K562 (cell line): ENCODE results near the gene PAM. TPM values are rescaled to one million over a fixed set of nuclear protein-coding genes. Genes with fewer than 3 reads are reported as not detected.
"Not testable (repeated sequence)": the region's sequence is repeated elsewhere in the genome, so short reads cannot be mapped to it uniquely, and the experiment has no call there.

Experiments
- ATAC-seq: fragments of 200-7000 bp; cut with Tn5 transposase; 3 replicates; pipeline ENCODE4 v1.9.1; 2020; ENCODE audit warnings: moderate library complexity
- BruUV-seq: library from RNA; stranded (reverse); fragments of 400-500 nt; replicated peaks from 2 replicates; lab custom pipeline; 2021; lab: Mats Ljungman, UMichigan
- CTCF ChIA-PET: fragments of 300-600 bp; formaldehyde crosslinking; extraction: SDS; loops from one replicate; lab custom pipeline; 2021; ENCODE audit warnings: low intra/inter-chr PET ratio; lab: Yijun Ruan, JAX
- POLR2A ChIA-PET: fragments of 300-600, 350-650 bp; sonication (Branson Sonifier 250); formaldehyde crosslinking; extraction: SDS; loops from one replicate; lab custom pipeline; 2021; ENCODE audit warnings: antibody characterized with exemption, inconsistent platforms; lab: Yijun Ruan, JAX
- DNase-seq, 4 experiments: peaks; one replicate each; pipeline versions ENCODE4 v3.0.0 to v3.0.0-alpha.2; 2011 to 2018; ENCODE audit warnings: low spot score in 3 of 4, mixed read lengths in 3 of 4; ENCODE audit errors: extremely low read depth in 1 of 4
- FAIRE-seq: peaks from 2 replicates; lab custom pipeline; 2011; peaks lifted over from hg19 to GRCh38; lab: Jason Lieb, UNC
- H2AFZ ChIP-seq: 2 replicates; pipeline ENCODE4 v1.6.0; 2011; ENCODE audit warnings: low read depth, low read length, control low read depth, inconsistent platforms
- H3K27ac ChIP-seq: fragments of 200-600 bp; 3 replicates; pipeline ENCODE4 v1.8.0; 2011; ENCODE audit warnings: low read depth, mild to moderate bottlenecking, control low read depth, inconsistent platforms, low read length, moderate library complexity, mixed read lengths; ENCODE audit errors: extremely low read depth
- H3K27me3 ChIP-seq, 2 experiments: fragments of 300-600 bp in 1 of 2; 2 replicates in 1 of 2; 3 replicates in 1 of 2; pipeline versions ENCODE4 v1.6.0 to v1.8.0; 2011; ENCODE audit warnings: inconsistent platforms in 2 of 2, low read length in 2 of 2, mild to moderate bottlenecking in 1 of 2, mixed read lengths in 1 of 2, moderate library complexity in 1 of 2; ENCODE audit not compliant: control insufficient read depth in 2 of 2, insufficient read depth in 2 of 2
- H3K36me3 ChIP-seq: fragments of 300-600 bp; 3 replicates; pipeline ENCODE4 v1.8.0; 2011; ENCODE audit warnings: mild to moderate bottlenecking, low read length, inconsistent platforms; ENCODE audit not compliant: control insufficient read depth, insufficient read depth
- H3K4me1 ChIP-seq, 2 experiments: fragments of 200-600 bp in 1 of 2; replicated peaks in 1 of 2; 2 replicates in 1 of 2; 3 replicates in 1 of 2; pipeline versions ENCODE4 v1.5.1 to v1.8.0; 2011; ENCODE audit warnings: inconsistent platforms in 2 of 2, low read length in 2 of 2, mild to moderate bottlenecking in 1 of 2, mixed read lengths in 1 of 2, moderate library complexity in 1 of 2; ENCODE audit not compliant: control insufficient read depth in 2 of 2, insufficient read depth in 2 of 2
- H3K4me2 ChIP-seq: 2 replicates; pipeline ENCODE4 v1.6.1; 2011; ENCODE audit warnings: low read length, control low read depth, inconsistent platforms, mixed read lengths; ENCODE audit not compliant: insufficient read depth
- H3K4me3 ChIP-seq: fragments of 200-600 bp; sonication (generic), shearing (Covaris generic); 2 replicates; pipeline ENCODE4 v1.5.1; 2016; ENCODE audit warnings: control low read depth, inconsistent platforms
- H3K79me2 ChIP-seq: fragments of 200-600 bp; 3 replicates; pipeline ENCODE4 v1.8.0; 2011; ENCODE audit warnings: low read length, inconsistent platforms; ENCODE audit not compliant: control insufficient read depth, insufficient read depth
- H3K9ac ChIP-seq, 2 experiments: 2 replicates each; pipeline versions ENCODE4 v1.6.0 to v1.6.1; 2011; ENCODE audit warnings: low read depth in 2 of 2, low read length in 2 of 2, control low read depth in 1 of 2, inconsistent platforms in 1 of 2, mild to moderate bottlenecking in 1 of 2, mixed read lengths in 1 of 2; ENCODE audit not compliant: insufficient read depth in 1 of 2
- H3K9me1 ChIP-seq: one replicate; pipeline ENCODE4 v1.6.0; 2011; ENCODE audit warnings: inconsistent platforms, mild to moderate bottlenecking, low read length, moderate library complexity; ENCODE audit not compliant: control insufficient read depth, insufficient read depth
- H3K9me3 ChIP-seq: replicated peaks from 2 replicates; pipeline ENCODE4 v1.5.1; 2011; ENCODE audit warnings: low read depth, low read length, inconsistent platforms; ENCODE audit not compliant: control insufficient read depth, insufficient read depth
- H4K20me1 ChIP-seq: replicated peaks from 2 replicates; pipeline ENCODE4 v1.6.1; 2011; ENCODE audit warnings: low read length, inconsistent platforms, mixed read lengths; ENCODE audit not compliant: control insufficient read depth, insufficient read depth
- ATF1 ChIP-seq, 2 experiments: fragments of 450-650 bp in 1 of 2; IDR thresholded peaks; 2 replicates each; pipeline ENCODE4 v1.6.1; 2016; ENCODE audit warnings: missing compliant biosample characterization in 1 of 2, missing genetic modification characterization in 1 of 2
- CREB5 ChIP-seq: fragments of 250-450 bp; sonication (Bioruptor Pico); IDR thresholded peaks from 2 replicates; pipeline ENCODE4 v1.5.0; 2020; ENCODE audit warnings: mild to moderate bottlenecking
- CTCFL ChIP-seq: IDR thresholded peaks from 2 replicates; pipeline ENCODE4 v1.6.1; 2011; ENCODE audit warnings: borderline replicate concordance, low read depth, mild to moderate bottlenecking, moderate library complexity, low read length; ENCODE audit not compliant: insufficient read depth, poor library complexity, severe bottlenecking
- FOXK2 ChIP-seq, 2 experiments: fragments of 450-650 bp; IDR thresholded peaks in 1 of 2; conservative IDR thresholded peaks in 1 of 2; 2 replicates each; pipeline ENCODE4 v1.6.1; 2016; ENCODE audit warnings: low read depth in 2 of 2, mild to moderate bottlenecking in 1 of 2
- HINFP ChIP-seq: fragments of 450-650 bp; conservative IDR thresholded peaks from 2 replicates; pipeline ENCODE4 v1.6.1; 2016; ENCODE audit warnings: missing genetic modification characterization, low read depth, mild to moderate bottlenecking, control low read depth, missing compliant biosample characterization
- LEF1 ChIP-seq: fragments of 450-650 bp; IDR thresholded peaks from 2 replicates; pipeline ENCODE4 v1.6.1; 2016; ENCODE audit warnings: mild to moderate bottlenecking
- NR3C1 ChIP-seq: sonication (generic); formaldehyde crosslinking; IDR thresholded peaks from 2 replicates; pipeline ENCODE4 v1.8.1; 2022; ENCODE audit warnings: missing genetic modification reagents
- PCBP1 ChIP-seq: fragments of 200-400 bp; formaldehyde crosslinking; IDR thresholded peaks from 2 replicates; pipeline ENCODE4 v1.6.1; 2018; ENCODE audit warnings: mild to moderate bottlenecking, low read depth, low read length; ENCODE audit not compliant: poor library complexity, severe bottlenecking
- POLR3A ChIP-seq: IDR thresholded peaks from 2 replicates; pipeline ENCODE4 v1.6.1; 2011; ENCODE audit warnings: borderline replicate concordance, mild to moderate bottlenecking, moderate library complexity; ENCODE audit not compliant: insufficient read length, insufficient read depth; ENCODE audit errors: extremely low read depth
- ZNF408 ChIP-seq: fragments of 250-450 bp; sonication (Bioruptor Pico); IDR thresholded peaks from 2 replicates; pipeline ENCODE4 v1.4.0; 2020; ENCODE audit warnings: low read depth, mild to moderate bottlenecking, moderate library complexity
- ZZZ3 ChIP-seq: fragments of 450-650 bp; IDR thresholded peaks from 2 replicates; pipeline ENCODE4 v1.6.1; 2016; ENCODE audit warnings: antibody characterized with exemption, mild to moderate bottlenecking, moderate library complexity
- WGBS: fragments of 100-300 bp; shearing (Covaris generic); methylation state at CpG from one replicate; pipeline ENCODE4 v1.1.6; 2016; ENCODE audit warnings: low coverage, mixed read lengths; ENCODE audit not compliant: insufficient coverage; ENCODE audit errors: missing lambda C conversion rate; 5-methylcytosine and 5-hydroxymethylcytosine counted together
- in situ Hi-C: fragments of 300-500 bp; cut with MboI; formaldehyde crosslinking; loops from 4 replicates; pipeline ENCODE4 v1.15.0; 2018; ENCODE audit warnings: inconsistent platforms, mixed read lengths
- intact Hi-C: fragments of 100-400 bp; cut with micrococcal nuclease; formaldehyde crosslinking; loops from 2 replicates; pipeline ENCODE4 v1.14.2; 2022
- polyA plus RNA-seq, 8 experiments: library from polyadenylated mRNA; depleted of rRNA in 4 of 8; stranded (reverse) in 5 of 8; unstranded in 3 of 8; fragments of >200 nt; fragmentation: Nextera tagmentation in 2 of 8; fragmentation: Illumina TruSeq in 1 of 8; extraction: Ambion mirVana in 2 of 8; extraction: Trizol in 1 of 8; gene quantifications; 2 replicates each; pipeline versions ENCODE4 v1.2.1 to v1.2.3, GENCODE V29; 2011 to 2014; ENCODE audit warnings: inconsistent platforms in 1 of 8, missing spikeins in 1 of 8
- total RNA-seq, 7 experiments: library from RNA; depleted of rRNA in 6 of 7; stranded (reverse); fragments of >200 nt in 6 of 7; fragmentation: Illumina TruSeq in 2 of 7; extraction: Trizol in 2 of 7; gene quantifications; 2 replicates each; pipeline versions ENCODE4 v1.2.1 to v1.2.3, GENCODE V29; 2011 to 2021; ENCODE audit warnings: low replicate concordance in 1 of 7

PAM gene
- total and polyA plus RNA-seq, 9 of the 15 experiments (the other 6 are each of a cell fraction or from before 2014, with no cell fraction given) = 0.39 to 3.1 (median 0.77) TPM

- no peak for TF ChIP-seq HINFP (tag)
- no peak for TF ChIP-seq LEF1
- TF ChIP-seq PCBP1 = no peak
- no peak for TF ChIP-seq FOXK2 (conservative IDR thresholded peaks at IDR 0.05 in 1 of 2, IDR thresholded peaks at IDR 0.05 in 1 of 2; ENCODE audit: low read depth in 2 of 2)
- TF ChIP-seq ZZZ3 = no peak
- no peak for TF ChIP-seq CREB5 (CRISPR knock-in tag)
- no peak for TF ChIP-seq POLR3A
- no peak for TF ChIP-seq CTCFL
- no peak for TF ChIP-seq ZNF408 (CRISPR knock-in tag)
- no peak for TF ChIP-seq ATF1 (CRISPR knock-in tag; IDR thresholded peaks at IDR 0.05)
- no peak for TF ChIP-seq ATF1 (tag; IDR thresholded peaks at IDR 0.05)
- TF ChIP-seq NR3C1 (CRISPR knock-in tag) = no peak
These were observed 244.1 kb downstream of the PAM start (continued) for GRCh38 chr5:102999191-102999590.

GRCh38 chr5:102999621-103000020 lies 244.5 kb downstream of the PAM start:
- H3K4me2 ChIP-seq, H3K27me3 ChIP-seq, intact Hi-C loops, H3K9ac ChIP-seq, H3K9me3 ChIP-seq, ATAC-seq, BruUV-seq, H3K4me3 ChIP-seq, H4K20me1 ChIP-seq, CTCF ChIA-PET, H3K79me2 ChIP-seq, H3K36me3 ChIP-seq, H3K4me1 ChIP-seq, H2AFZ ChIP-seq, POLR2A ChIA-PET, H3K27ac ChIP-seq, DNase-seq, H3K9me1 ChIP-seq, FAIRE-seq: not testable (repeated sequence)
- in situ Hi-C loops = loop anchor here (5.0 kb wide), 1 partner anchor 67 kb away; no protein-coding TSS in a partner anchor
- WGBS = 0% methylated on average over 1 of the region's 1 CpG
